Liver (tissue), 3 donors: ENCODE data around the gene RHOV.

Experiments
- CTCF ChIP-seq: fragments of 150-350 bp; IDR thresholded peaks from 2 replicates; pipeline ENCODE4 v1.5.1; 2017; ENCODE audit warnings: improper control_type of control experiment, low read depth, low read length; ENCODE audit not compliant: missing input control
- GABPA ChIP-seq, 2 donors: IDR thresholded peaks in 1 of 2; conservative IDR thresholded peaks in 1 of 2; 2 replicates each; pipeline ENCODE4 v1.6.1; 2016; ENCODE audit warnings: antibody characterized with exemption in 2 of 2, mild to moderate bottlenecking in 1 of 2, moderate library complexity in 1 of 2
- RAD21 ChIP-seq, 2 donors: IDR thresholded peaks; 2 replicates each; pipeline ENCODE4 v1.6.1; 2016; ENCODE audit warnings: antibody characterized with exemption in 2 of 2, mild to moderate bottlenecking in 2 of 2
- REST ChIP-seq: IDR thresholded peaks from 2 replicates; pipeline ENCODE4 v1.6.1; 2016; ENCODE audit warnings: antibody characterized with exemption, mild to moderate bottlenecking
- TAF1 ChIP-seq: conservative IDR thresholded peaks from 2 replicates; pipeline ENCODE4 v1.6.1; 2016; ENCODE audit warnings: antibody characterized with exemption, mild to moderate bottlenecking
- YY1 ChIP-seq: IDR thresholded peaks from 2 replicates; pipeline ENCODE4 v1.6.1; 2016; ENCODE audit warnings: antibody characterized with exemption, mild to moderate bottlenecking
- donor health status: healthy.
- donor health status: healthy.

GRCh38 chr15:40923551-40923950, 49.5 kb upstream of the RHOV start:
- no peak for TF ChIP-seq CTCF
- no peak for TF ChIP-seq YY1
- TF ChIP-seq RAD21 (IDR thresholded peaks at IDR 0.05): no peak
- no peak for TF ChIP-seq GABPA (IDR thresholded peaks at IDR 0.05 in 1 of 2, conservative IDR thresholded peaks at IDR 0.05 in 1 of 2)
- no peak for TF ChIP-seq TAF1
- TF ChIP-seq REST: no peak
